Upper lobe of right lung (tissue), 1 donor: ENCODE results near the gene RNF41. TPM values are rescaled to one million over a fixed set of nuclear protein-coding genes. Genes with fewer than 3 reads are reported as not detected.
A peak's percentile ranks its signal among the peaks of the same experiment; 100 is the strongest.
"Not testable (repeated sequence)": the region's sequence is repeated elsewhere in the genome, so short reads cannot be mapped to it uniquely, and the experiment has no call there.

Source experiments
- ATAC-seq: fragments of 200-7000 bp; cut with Tn5 transposase; one replicate; pipeline ENCODE4 v1.9.1; 2020; ENCODE audit warnings: mild to moderate bottlenecking, moderate library complexity
- DNase-seq: peaks from one replicate; pipeline ENCODE4 v3.0.0-alpha.2; 2020
- H3K27ac ChIP-seq: fragments of 200-600 bp; one replicate; pipeline ENCODE4 v1.8.0; 2022
- H3K27me3 ChIP-seq: fragments of 200-600 bp; one replicate; pipeline ENCODE4 v1.8.0; 2022; ENCODE audit warnings: mild to moderate bottlenecking
- H3K36me3 ChIP-seq: fragments of 200-600 bp; one replicate; pipeline ENCODE4 v1.8.0; 2022
- H3K4me1 ChIP-seq: fragments of 200-600 bp; one replicate; pipeline ENCODE4 v1.8.0; 2022
- H3K4me3 ChIP-seq: fragments of 200-600 bp; one replicate; pipeline ENCODE4 v1.8.0; 2022; ENCODE audit warnings: mild to moderate bottlenecking
- H3K9me3 ChIP-seq: fragments of 200-600 bp; one replicate; pipeline ENCODE4 v1.8.0; 2022
- CTCF ChIP-seq: fragments of 200-600 bp; IDR thresholded peaks from one replicate; pipeline ENCODE4 v1.8.0; 2022; ENCODE audit warnings: antibody characterized with exemption
- intact Hi-C: fragments of 100-400 bp; cut with DNase I; formaldehyde crosslinking; loops from one replicate; pipeline ENCODE4 v1.11.0; 2022
- total RNA-seq: library from RNA; stranded (reverse); fragmentation: NEBNext Ultra II Directional; extraction: Animal tissue kit (Norgen Biotek cat#: 25700); gene quantifications from one replicate; pipeline ENCODE4 v1.2.1, GENCODE V29; 2021
- donor health status: DM: no; HTN: yes; CAD: no; lungs with severe emphysema.

The RNF41 gene
- total RNA-seq, 1 donor from 2014 or later: 51.6 TPM

- H3K4me1 ChIP-seq: peaks cover 7% of the 10 kb centered on the region
- no peaks in the 10 kb centered on the region for H3K9me3 ChIP-seq
- TF ChIP-seq CTCF: no peak
- no peaks in the 10 kb centered on the region for H3K27me3 ChIP-seq
- H3K36me3 ChIP-seq: no peaks in the 10 kb centered on the region
- no peak overlapping the region for H3K4me3 ChIP-seq
- no peak for DNase-seq
- intact Hi-C loops: loop anchor here (10.0 kb wide), 1 partner anchor 266 kb away; the partner anchor contains the start of gene SPRYD4
- H3K27ac ChIP-seq: no peak overlapping the region
- no peak for ATAC-seq
Observed at GRCh38 chr12:56198836-56199235, 22.9 kb downstream of the RNF41 start.

- H3K9me3 ChIP-seq: no peaks in the 10 kb centered on the region
- ATAC-seq (no peak), DNase-seq (no peak)
- H3K4me1 ChIP-seq: peaks cover 7% of the 10 kb centered on the region
- H3K27me3 ChIP-seq: no peaks in the 10 kb centered on the region
- intact Hi-C loops: loop anchor here (10.0 kb wide), 1 partner anchor 267 kb away; the partner anchor contains the start of gene SPRYD4
- no peak overlapping the region for H3K4me3 ChIP-seq
- no peak for TF ChIP-seq CTCF
- no peaks in the 10 kb centered on the region for H3K36me3 ChIP-seq
- H3K27ac ChIP-seq: no peak overlapping the region
Observed at GRCh38 chr12:56197921-56198635, 23.6 kb downstream of the RNF41 start.

GRCh38 chr12:56196818-56197550, 24.7 kb downstream of the RNF41 start:
- intact Hi-C loops: loop anchor here (10.0 kb wide), 1 partner anchor 268 kb away; the partner anchor contains the start of gene SPRYD4
- not testable (repeated sequence) for H3K27me3 ChIP-seq, H3K36me3 ChIP-seq, H3K4me3 ChIP-seq, DNase-seq, H3K9me3 ChIP-seq, H3K4me1 ChIP-seq
- H3K27ac ChIP-seq: peak overlapping the region; percentile 27
- peak; percentile 65 for ATAC-seq

GRCh38 chr12:56193025-56193578, 28.6 kb downstream of the RNF41 start:
- H3K36me3 ChIP-seq: no peaks in the 10 kb centered on the region
- DNase-seq: no peak
- H3K4me1 ChIP-seq: peaks cover 14% of the 10 kb centered on the region
- no peak overlapping the region for H3K27ac ChIP-seq
- peak; percentile 44 for ATAC-seq
- intact Hi-C loops: loop anchor here (5.0 to 10.0 kb wide), 2 partner anchors 34 to 272 kb away; partner anchors contain the start of gene SPRYD4
- peak; percentile 86 for TF ChIP-seq CTCF
- no peaks in the 10 kb centered on the region for H3K9me3 ChIP-seq
- no peak overlapping the region for H3K4me3 ChIP-seq
- no peaks in the 10 kb centered on the region for H3K27me3 ChIP-seq

GRCh38 chr12:56192582-56192981, 29.1 kb downstream of the RNF41 start:
- H3K4me3 ChIP-seq: no peak overlapping the region
- no peak for DNase-seq
- no peak for ATAC-seq
- intact Hi-C loops: loop anchor here (5.0 to 10.0 kb wide), 2 partner anchors 35 to 272 kb away; partner anchors contain the start of gene SPRYD4
- TF ChIP-seq CTCF: no peak
- no peak overlapping the region for H3K27ac ChIP-seq
- no peaks in the 10 kb centered on the region for H3K36me3 ChIP-seq
- peaks cover 19% of the 10 kb centered on the region for H3K4me1 ChIP-seq
- H3K27me3 ChIP-seq: no peaks in the 10 kb centered on the region
- no peaks in the 10 kb centered on the region for H3K9me3 ChIP-seq
